Stimulated activated CD4-positive, alpha-beta T cell treated with anti-CD3 and anti-CD28 coated beads, Interleukin-1b, Interleukin-23, amount 100 ng/mL, for 4 hours (primary cell): Measurements from ENCODE around the gene BEND3.
"Not testable (repeated sequence)": the region's sequence is repeated elsewhere in the genome, so short reads cannot be mapped to it uniquely, and the experiment has no call there.

Source experiments
- DNase-seq, 2 donors: peaks; one replicate each; pipeline ENCODE4 v3.0.0-alpha.2; 2020; ENCODE audit warnings: low read depth in 2 of 2

The BEND3 gene

DNA sequence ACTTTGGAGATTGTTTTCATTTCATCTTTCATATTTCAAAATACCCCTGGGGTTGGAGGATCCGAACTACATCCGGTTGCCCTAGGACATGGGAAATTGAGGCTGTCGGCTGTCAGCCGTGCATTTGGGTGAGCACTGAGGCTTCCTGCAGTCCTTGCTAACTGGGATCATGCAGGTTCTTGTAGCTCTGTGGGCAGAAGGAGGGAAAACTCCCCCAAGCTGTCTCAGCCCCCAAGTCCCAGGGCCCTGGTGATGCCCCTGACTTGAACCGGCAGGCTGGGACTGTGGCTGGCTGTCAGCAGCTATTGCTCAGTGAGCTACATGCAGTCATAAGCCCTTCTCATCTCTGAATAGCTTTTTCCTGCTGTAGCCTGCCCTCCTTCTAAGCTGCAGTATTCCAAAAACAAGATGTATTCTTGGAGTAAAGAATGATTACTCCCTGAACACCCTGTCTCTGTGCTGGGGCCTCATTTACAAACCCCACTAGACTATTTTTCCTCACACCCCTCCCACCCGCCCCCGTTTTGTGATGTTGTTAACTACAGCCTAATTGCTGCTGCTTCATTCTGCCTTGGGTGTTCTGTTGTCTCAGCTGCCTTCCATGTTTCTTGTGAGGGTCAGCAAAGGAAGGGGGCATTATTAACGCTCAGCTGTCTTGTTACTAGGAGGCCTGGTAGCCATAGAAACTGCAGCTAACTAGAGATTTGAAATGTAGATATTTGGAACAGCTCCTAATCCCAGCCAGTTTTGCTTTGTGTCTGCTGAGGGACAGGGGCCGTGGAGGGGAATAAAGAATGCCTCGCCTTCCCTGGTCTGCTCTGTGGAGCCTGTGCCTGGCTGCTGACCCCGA is 69.3 kb downstream of the BEND3 start:
- no peak for DNase-seq

DNA sequence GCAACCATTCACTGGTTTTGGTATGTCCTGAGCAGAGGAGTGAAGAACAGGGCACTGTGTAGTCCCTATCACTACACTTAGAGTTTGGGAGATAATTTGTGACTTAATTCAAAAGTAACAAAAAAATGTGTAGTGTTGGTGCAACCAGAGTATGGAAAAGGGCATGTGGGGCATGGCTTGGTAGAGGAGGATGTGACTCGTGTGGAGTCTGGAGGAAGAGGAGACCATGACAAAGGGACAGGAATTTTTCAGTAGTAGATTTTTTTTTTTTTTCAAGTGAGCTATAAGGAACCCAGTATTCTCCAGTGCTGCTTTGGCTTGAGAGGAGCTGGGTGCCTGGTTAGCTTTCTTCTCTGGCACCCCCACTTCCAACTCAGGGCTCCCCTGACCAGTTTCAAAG is 82.2 kb downstream of the BEND3 start:
- no peak for DNase-seq

DNA sequence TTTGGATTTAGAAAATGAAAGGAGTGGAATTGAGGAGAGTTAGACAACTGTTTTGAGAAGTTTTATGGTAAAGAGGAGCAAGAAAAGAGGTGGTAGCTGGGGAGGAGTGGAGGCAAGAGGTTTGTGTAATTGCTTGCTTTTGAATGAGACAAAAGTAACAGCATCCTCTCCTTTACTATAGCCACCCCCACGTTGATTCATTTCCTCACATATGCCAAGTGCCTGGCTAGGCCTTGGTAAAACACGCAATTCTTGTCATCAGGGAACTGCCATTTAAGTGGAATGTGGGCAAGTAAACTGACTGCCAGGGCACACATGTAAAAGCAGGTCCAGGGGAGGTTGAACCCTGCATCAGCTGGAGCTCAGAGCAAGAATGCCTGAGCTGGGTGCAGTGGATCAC is 83.3 kb downstream of the BEND3 start:
- DNase-seq = no peak

DNA sequence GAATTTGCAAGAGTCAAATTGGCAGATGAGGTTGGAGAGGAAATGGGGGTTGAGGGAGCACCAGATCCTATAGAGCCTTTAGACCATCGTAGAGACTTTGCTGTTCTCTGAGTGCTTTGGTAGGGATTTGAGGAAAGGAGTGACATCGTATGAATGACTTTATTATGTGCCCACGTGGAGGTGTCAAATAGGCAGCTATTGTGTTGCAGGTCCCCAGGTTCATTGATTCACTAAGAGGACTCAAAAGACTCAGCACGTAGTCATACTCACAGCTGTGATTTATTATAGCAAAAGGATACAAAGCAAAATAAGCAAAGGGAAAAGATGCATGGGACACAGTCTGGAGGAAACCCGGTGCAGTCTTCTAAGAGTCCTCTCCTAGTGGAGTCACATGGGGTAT is 85.2 kb downstream of the BEND3 start:
- no peak for DNase-seq

DNA sequence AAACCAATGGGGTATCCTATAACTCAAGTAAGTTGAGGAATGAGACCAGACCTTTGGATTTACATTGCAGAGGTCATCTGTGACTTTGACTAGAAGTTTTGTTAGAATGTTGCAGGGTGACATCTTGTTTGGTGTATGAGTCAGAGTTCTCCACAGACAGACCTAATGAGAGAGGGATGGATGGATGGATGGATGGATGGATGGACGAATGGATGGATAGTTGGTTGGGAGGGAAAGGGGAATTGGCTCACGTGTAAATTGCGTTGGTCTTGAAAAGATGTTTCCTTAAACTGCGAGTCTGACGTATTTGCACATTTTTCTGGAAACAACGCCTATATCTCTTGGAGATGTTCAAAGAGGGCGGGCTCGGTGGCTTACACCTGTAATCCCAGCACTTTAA is 88.3 kb downstream of the BEND3 start:
- DNase-seq = no peak

DNA sequence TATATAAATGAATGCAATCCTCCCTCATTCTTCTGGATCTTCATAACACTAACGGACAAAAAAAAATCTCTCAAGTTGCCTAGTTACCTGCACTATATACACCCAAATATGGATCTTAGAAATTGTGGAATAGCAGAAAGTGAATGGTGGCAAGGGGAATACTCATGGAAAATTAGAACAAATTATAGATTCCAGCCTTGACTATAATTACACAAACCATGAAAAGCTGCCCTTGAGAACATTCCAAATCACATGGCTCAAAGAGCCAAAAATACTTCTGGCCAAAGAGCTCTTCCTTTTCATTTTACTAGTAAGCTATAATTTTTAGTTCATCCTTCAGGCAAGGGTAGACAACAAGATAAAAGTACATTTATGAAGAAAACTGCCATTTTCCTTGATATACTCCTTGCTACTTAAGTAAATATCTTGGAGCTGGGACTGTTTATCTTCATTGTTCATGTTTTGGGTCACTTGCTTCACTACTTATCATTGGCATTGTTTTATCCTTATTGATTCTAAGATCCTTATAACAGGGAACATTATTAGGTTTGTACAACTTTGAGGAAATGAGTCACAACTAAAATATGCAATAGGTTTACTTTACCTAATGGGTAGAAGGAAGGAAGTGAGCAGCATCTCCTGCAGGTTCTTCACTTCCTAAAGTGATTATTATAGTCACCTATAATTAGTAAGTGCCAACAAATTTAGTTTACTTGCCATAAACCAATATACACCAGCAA is 93.7 kb downstream of the BEND3 start:
- DNase-seq = no peak

DNA sequence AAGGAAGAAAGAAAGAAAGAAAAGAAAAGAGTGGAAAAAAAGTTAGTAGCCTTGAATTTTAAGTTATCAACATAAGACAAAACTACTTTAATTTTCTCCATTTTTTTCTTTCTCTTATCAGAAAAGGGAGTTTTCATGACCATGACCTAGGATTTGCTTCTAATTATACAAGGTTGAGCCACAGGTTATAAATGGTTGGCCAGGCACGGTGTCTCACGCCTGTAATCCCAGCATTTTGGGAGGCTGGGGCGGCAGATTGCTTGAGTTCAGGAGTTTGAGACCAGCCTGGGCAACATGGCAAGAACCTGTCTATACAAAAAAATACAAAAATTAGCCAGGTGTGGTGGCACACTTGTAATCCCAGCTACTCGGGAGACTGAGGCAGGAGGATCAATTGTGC is 95.1 kb downstream of the BEND3 start:
- no peak for DNase-seq

DNA sequence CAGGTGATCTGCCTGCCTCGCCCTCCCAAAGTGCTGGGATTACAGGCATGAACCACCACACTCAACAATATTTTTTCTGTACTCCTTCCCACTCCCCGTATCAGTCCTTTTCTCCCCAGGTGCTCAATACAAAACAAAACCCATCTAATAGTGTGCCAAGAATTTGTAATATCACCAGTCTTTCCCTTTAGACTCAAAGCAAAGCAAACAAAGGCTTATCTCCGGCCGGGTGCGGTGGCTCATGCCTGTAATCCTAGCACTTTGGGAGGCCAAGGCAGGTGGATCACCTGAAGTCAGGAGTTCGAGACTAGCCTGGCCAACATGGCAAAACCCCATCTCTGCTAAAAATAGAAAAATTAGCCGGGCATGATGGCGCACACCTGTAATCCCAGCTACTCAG is 95.7 kb downstream of the BEND3 start:
- DNase-seq = not testable (repeated sequence)

DNA sequence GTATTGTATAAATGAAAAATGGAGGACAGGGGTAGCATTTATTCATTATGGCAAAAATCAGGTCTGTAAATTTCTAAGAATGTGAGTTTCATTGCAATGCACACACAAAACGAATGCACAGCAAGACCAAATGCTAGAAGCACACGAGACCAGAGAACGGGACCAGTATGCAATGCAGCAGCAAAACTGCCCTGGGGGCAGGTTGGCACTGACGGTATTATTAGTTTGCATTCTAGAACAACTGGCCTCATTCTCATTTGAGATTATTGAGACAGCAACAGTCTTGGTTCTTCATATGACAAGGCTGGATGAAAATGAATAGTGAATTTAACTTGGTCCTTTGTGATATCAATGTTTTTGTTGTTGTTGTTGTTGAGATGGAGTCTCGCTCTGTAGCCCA is 96.3 kb downstream of the BEND3 start:
- no peak for DNase-seq
